Stimulated activated CD4-positive, alpha-beta T cell treated with anti-CD3 and anti-CD28 coated beads, Interleukin-4, amount 100 ng/mL, for 1 hour (primary cell): ENCODE measurements around the gene PAFAH1B2.

Experiments used
- DNase-seq: peaks from one replicate; pipeline ENCODE4 v3.0.0-alpha.2; 2020

The PAFAH1B2 gene

DNA sequence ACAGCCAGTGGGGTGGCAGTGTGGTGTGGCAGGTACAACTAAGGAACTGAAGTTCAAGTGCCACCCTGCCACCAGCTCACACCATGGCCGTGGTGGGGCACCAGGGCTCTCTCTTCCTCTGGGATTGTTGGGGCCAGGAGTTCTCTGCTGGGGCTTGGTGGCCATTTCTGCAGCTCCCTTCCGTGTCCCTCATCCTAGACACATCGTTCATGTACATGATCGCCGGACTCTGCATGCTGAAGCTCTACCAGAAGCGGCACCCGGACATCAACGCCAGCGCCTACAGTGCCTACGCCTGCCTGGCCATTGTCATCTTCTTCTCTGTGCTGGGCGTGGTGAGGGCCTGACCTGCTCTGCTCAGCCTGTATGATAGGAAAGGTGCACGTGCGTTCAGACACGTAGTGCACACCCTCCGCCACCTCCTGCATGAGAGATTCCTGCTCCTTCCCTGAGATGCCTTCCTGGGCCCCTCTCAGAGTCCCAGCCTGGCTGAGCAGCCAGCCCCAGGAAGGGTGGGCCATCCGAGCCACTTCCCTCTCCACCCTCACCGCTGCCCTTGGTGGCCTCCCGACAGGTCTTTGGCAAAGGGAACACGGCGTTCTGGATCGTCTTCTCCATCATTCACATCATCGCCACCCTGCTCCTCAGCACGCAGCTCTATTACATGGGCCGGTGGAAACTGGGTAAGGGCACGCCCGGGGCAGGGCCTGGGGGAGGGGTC lies 47.8 kb downstream of the PAFAH1B2 start:
- no peak for DNase-seq

DNA sequence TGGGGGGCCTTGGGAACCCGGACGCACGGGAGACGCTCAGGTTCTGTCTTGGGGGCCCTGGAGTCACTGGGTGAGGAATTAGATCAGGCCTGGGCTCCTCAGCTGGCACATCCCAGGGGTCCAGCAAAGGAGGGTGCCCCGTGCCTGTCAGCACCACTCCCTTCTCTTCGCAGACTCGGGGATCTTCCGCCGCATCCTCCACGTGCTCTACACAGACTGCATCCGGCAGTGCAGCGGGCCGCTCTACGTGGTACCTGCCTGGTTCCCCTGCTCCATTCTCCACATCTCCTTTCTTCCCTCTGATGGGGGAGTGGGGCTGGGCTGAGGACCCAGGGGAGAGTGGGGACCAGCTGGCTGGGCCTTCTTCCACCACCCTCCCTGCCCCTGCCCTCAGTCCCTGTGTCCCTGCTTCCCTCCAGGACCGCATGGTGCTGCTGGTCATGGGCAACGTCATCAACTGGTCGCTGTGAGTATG lies 48.4 kb downstream of the PAFAH1B2 start:
- DNase-seq, result no peak

DNA sequence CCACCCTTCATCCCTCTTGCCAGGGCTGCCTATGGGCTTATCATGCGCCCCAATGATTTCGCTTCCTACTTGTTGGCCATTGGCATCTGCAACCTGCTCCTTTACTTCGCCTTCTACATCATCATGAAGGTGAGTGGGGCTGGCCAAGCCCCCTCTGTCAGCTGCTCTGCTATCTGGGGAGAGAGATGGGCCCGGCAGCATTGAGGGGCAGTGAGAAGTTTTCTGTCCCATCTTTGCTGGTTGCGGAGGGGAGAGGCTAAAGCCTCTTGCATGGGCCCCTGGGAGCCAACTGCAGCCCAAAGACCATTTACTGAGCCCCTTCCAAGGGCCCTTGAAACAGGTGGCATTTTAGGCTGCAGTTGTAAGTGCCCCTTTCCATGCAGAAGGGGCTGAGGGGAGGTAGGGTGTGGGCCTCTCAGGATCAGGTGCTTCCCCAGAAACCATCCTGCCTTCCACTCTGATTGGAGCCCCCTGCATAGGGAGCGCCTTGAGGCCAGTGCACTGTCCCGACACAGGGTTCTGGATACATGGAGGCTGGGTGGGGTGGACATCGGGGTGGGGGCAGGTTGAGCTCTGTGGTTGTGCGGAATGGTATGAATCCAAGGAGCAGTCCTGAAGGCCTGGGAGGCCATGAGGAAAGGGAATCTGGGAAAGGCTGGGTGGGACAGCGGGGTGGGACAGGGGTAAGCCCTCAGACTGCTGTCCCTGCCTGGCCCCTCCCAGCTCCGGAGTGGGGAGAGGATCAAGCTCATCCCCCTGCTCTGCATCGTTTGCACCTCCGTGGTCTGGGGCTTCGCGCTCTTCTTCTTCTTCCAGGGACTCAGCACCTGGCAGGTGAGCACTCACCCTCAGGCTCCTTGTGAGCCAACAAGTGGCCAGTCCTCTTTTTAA lies 49.3 kb downstream of the PAFAH1B2 start:
- DNase-seq, result no peak

DNA sequence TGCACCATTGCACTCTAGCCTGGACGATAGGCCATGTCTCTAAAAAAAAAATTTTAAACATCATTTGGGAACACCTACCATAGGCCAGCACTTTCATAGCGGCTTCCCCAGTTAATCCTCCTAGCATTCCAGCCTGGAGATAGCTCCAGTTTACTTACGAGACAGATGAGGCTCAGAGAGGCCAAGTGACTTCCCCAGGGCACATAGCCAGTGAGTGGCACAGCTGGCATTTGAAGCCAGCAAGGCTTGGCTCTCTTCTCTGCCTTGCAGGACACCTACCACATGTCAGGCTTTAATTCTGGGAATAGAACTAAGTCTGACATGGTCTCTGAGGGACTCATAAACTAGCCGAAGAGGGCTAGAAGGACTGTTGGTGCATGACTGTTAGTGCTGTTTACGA lies 50.2 kb downstream of the PAFAH1B2 start:
- no peak for DNase-seq

DNA sequence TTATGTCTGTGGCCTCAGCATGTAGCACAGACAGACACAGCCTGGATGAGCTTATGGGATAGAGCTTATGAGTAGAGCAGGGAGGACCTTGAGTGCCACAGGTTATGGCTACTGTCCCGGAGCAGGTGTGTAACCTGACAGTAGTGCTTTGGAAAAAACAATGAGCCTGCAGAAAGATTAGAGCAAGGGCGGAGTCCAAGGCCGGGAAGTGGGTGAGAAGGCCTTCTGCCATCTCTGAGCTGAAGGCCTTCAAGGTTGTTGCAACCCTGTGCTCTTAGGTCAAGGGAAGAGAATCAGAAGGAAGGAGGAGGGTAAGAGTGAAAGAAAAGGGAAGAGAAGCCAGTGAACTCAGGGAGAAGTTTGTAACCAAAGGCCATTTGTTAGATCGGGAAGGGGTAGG lies 51.2 kb downstream of the PAFAH1B2 start:
- DNase-seq, result no peak

DNA sequence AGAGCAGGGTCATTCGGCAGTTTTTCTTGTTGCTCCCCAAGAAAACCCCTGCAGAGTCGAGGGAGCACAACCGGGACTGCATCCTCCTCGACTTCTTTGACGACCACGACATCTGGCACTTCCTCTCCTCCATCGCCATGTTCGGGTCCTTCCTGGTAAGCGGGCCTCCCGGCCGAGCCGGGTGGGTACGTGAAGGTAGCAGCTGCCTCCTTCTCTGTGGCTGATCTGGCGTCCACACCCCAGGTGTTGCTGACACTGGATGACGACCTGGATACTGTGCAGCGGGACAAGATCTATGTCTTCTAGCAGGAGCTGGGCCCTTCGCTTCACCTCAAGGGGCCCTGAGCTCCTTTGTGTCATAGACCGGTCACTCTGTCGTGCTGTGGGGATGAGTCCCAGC lies 51.7 kb downstream of the PAFAH1B2 start:
- no peak for DNase-seq

DNA sequence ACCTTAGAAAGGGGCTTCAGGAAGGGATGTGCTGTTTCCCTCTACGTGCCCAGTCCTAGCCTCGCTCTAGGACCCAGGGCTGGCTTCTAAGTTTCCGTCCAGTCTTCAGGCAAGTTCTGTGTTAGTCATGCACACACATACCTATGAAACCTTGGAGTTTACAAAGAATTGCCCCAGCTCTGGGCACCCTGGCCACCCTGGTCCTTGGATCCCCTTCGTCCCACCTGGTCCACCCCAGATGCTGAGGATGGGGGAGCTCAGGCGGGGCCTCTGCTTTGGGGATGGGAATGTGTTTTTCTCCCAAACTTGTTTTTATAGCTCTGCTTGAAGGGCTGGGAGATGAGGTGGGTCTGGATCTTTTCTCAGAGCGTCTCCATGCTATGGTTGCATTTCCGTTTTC lies 52.9 kb downstream of the PAFAH1B2 start:
- DNase-seq, result no peak

DNA sequence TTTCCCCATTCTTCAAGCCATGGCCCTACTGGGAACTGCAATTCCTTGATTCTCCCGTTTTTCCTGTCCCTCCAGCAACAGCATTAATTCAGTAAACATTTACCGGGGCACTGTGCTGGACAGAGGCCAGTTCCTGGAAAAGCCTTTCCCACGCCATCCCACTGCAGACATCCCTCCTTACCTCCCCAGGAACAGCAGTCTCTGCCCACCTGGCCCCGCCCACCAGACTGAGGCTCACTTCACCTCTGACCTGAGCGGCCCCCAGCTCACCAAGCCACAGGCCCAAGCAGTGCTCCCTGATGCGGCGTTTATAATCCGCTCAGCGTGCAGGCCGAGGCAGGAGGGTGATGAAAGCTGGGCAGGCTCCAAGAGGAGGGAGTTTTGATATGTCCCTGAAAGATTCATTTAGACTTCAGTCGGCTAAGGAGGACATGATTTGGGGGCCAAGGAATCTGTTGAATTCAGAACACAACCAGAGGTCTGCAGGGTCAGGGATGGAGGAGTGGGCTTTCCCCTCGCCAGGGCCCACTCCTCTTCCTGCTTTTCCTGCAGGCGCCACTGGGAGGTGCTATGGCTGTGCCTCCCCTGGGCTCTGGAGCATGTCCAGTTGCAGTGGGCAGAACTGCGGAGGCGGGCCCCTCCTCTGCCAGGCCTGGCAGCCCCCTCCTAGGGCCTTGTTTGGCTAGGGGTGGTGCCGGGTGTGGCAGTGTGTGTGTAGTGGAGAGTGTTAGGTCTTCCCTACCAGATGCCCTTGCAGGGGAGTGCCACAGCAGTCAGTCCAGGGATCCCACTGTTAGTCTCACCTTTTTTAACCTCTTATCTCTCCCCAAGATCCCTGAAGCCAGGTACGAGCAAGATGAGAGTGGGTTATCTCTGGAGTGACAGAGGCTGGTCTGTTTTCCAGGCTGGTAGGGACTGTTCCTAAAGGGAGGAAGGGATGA lies 53.7 kb downstream of the PAFAH1B2 start:
- no peak for DNase-seq

DNA sequence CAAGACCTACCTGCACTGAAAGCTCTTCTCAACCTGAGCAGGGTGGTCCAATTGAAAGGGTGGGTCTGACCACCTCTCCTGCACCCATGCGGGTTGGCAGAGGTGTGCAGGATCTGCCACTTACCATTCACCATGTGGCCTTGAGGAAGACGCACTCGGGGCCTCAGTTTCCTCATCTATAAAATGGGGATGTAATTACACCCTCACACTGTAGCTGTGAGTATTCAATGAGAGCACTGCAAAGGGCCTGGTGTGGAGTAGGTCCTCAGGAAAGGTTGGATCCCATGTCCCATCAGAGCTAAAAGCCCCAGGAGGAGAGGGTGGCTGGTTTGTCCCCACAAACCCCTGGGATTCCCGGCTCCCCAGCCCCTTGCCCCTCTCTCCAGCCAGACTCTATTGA lies 54.5 kb downstream of the PAFAH1B2 start:
- no peak for DNase-seq

DNA sequence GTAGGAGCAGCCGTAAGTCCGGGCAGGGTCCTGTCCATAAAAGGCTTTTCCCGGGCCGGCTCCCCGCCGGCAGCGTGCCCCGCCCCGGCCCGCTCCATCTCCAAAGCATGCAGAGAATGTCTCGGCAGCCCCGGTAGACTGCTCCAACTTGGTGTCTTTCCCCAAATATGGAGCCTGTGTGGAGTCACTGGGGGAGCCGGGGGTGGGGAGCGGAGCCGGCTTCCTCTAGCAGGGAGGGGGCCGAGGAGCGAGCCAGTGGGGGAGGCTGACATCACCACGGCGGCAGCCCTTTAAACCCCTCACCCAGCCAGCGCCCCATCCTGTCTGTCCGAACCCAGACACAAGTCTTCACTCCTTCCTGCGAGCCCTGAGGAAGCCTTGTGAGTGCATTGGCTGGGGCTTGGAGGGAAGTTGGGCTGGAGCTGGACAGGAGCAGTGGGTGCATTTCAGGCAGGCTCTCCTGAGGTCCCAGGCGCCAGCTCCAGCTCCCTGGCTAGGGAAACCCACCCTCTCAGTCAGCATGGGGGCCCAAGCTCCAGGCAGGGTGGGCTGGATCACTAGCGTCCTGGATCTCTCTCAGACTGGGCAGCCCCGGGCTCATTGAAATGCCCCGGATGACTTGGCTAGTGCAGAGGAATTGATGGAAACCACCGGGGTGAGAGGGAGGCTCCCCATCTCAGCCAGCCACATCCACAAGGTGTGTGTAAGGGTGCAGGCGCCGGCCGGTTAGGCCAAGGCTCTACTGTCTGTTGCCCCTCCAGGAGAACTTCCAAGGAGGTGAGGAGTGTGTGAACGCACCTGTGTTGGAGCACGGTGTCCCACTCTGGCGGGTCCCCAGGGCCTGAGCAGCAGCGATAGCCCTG lies 55.2 kb downstream of the PAFAH1B2 start, which contains the start of gene TAGLN:
Gene TAGLN, plus strand, starts transcription at position 318 of the 863 bp plus-strand sequence. CDS start 3,644 bp downstream, outside the sequence.
- DNase-seq, result no peak

DNA sequence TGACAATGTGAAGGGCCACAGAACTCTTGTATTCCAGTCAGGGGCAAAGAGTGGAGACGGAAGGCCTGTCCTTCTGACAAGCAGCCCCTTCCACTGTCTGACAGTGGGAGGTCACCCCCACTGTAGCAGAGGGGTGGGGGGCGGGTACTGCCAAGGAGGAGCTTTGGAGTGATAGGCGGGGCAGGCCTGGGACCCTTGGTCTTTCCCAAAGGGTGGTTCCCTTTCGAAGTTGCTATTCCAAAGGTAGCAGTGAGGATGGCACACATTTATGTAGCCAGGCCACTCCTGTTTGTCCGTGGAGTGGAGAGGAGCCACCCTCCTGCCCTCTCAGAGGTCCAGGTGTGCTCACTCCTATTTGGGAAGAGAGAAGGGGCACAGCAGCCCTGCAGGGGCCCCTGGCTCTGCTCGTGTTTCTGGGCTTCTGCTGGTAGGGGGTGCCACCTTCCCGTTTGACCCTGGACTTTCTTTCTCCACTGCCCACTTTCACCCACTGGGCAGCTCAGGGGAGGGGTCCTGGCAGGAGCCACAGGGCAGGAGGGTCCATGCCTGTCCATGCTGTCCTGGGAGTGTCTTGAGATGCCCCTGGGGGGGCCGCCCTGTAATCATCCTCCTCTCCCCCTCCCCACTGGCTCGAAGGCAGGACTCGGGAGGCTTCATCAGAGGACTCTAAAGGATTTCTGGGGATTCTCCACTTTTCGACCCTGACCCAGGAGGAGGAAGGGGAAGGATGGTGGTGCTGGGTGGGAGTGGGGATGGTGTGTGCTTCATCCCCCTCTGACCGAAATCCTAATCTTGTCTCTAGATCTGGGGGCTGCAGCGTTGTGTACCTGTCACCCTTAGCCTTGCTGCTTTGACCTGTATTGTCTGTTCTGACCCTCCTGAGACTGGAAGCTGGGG lies 56.1 kb downstream of the PAFAH1B2 start:
- no peak for DNase-seq

DNA sequence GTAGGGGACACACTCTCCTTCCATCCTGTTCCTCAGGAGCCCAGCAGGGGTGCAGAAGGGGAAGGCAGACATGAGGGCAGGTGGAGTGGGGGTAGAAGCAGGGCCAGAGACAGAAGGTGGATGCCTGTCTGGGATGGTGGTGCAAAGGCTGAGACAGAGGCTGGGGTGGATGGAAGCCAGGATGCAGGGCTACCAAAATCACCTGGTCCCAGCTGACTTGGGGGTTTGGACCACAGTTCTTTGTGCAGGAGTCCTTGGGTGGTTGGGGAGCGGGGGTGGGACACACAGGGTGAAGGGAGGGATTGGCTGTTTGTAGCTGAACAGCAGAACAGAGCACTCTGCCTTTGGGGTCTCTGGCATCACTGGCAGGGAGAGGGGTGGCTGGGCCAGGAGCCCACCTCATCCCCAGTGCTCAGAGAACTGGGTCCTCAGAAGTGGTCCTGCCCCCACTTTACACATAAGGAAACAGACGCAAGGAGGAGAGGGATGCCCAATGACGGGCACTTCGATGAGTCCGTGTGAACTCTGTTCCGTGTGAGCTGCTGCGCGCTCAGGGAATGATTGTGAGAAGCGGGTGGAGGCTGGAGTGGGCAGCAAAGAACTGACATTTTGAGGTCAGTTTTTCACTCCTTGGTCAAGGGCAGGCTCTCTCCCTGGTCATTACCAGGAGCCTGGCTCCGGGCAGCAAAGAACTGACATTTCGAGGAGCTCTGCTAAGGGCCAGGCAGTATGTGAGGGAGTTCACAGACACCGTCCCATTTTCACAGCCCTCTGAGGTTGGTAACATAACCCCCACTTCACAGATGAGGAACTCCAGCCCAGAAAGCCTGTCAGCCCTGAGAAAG lies 56.9 kb downstream of the PAFAH1B2 start:
- DNase-seq, result no peak

DNA sequence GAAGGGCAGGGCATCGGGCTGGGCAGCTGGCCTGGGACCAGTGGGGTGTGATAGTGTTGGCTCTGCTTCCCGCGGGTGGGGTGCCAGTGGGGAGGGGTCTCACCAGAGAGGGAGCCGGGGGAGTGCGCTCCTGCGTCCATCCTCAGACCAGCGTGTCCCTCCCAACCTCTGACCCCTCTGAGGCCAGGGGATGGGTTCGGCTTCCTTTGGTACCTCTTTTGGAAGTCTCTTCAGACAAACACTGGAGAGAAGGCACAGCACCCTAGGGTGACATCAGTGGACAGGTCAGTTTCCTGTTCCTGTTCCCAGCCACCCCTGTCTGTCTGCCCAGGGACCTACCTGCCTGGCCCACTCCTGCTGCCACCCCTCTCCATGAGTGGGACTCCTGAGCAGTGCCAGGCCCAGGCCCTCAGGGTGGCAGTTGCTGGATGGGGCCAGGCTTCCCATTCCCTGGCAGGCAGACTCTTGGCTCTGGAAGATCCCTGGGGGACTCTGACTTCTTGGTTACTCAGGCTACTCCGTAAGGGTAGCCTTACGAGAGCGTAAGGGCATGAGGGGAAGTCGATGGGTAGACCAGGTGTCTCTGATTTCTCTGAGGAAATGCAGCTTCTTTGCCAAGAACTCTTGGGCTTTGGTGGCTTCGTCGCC lies 57.7 kb downstream of the PAFAH1B2 start:
- no peak for DNase-seq

DNA sequence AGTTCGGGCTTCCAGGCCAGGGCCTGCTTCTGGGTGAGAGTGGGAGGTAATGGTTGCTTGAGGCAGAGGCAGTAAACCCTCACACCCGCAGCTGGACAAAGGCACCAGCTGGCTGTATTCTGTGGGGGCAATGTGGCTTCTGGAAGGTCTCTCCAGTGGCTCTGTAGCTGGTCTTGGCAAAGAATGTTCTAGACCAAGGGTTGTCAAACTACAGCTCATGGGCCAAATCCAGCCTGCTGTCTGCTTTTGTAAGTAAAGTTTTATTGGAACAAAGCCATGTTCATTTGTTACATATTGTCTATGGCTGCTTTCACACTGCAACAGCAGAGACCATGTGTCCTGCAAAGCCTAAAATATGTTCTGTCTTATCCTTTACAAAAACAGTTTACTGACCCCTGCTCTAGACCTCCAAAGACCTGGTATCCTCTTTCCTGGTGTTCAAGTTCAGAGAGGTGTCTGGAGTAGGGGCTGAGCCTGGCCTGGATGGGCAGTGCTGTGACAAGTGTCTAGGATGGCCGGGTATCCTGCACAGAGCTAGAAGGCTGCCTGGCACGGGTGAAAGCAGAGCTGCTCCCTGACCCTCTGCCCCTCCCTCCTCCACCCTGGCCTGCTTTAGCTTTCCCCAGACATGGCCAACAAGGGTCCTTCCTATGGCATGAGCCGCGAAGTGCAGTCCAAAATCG lies 58.4 kb downstream of the PAFAH1B2 start:
- DNase-seq, result no peak

DNA sequence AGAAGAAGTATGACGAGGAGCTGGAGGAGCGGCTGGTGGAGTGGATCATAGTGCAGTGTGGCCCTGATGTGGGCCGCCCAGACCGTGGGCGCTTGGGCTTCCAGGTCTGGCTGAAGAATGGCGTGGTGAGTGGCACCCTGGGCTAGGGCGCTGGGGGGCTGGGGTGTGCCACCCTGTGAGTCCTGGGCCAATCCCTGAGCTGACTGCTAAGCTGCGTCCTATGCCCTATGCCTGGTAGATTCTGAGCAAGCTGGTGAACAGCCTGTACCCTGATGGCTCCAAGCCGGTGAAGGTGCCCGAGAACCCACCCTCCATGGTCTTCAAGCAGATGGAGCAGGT lies 59.0 kb downstream of the PAFAH1B2 start:
- no peak for DNase-seq

DNA sequence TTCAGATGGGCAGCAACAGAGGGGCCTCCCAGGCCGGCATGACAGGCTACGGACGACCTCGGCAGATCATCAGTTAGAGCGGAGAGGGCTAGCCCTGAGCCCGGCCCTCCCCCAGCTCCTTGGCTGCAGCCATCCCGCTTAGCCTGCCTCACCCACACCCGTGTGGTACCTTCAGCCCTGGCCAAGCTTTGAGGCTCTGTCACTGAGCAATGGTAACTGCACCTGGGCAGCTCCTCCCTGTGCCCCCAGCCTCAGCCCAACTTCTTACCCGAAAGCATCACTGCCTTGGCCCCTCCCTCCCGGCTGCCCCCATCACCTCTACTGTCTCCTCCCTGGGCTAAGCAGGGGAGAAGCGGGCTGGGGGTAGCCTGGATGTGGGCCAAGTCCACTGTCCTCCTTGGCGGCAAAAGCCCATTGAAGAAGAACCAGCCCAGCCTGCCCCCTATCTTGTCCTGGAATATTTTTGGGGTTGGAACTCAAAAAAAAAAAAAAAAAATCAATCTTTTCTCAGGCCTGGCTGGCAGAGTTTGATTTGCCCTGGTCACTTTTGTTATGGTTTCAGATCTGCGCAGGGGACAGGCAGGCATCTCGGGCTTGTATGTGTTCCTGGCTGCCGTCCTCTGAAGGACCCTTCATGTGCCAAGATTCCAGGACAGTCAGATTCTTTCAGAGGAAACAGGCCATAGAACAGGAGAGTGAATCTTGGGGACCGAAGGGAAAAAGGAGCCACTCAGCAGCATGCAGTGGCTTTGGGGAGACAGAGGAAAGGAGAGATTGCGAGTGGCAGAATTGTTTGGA lies 60.4 kb downstream of the PAFAH1B2 start:
- DNase-seq, result no peak

DNA sequence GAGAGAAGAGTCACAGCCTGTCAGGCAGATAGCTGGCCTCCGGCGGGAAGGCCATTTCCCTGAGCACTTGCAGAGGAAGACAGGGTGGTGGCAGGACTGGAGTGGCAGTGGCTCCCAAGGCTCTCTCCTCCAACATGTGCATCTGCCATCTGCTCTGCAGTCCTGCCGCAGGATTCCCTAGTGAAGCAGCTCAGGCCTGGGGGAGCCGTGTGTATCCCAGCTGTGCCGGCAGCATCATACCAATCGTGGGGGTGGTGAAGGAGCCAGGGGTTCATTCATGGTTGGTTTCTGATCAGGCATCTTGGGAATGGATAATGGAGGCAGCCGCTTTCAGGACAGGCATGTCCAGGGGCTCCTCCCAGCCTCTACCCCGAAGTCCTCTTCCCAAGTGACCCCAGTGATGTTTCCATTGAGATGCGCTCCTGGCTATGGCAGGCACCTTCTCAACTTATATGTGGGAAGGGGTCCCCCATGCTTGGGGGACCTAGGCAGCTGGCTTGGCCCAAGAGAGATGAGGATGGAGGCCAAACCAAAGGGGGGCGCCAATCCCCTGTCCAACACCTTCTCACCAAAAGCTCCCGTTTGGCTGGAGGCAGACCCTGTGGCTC lies 61.2 kb downstream of the PAFAH1B2 start:
- no peak for DNase-seq
